ENCODE results near the gene KCNAB2.

The KCNAB2 gene

DNA sequence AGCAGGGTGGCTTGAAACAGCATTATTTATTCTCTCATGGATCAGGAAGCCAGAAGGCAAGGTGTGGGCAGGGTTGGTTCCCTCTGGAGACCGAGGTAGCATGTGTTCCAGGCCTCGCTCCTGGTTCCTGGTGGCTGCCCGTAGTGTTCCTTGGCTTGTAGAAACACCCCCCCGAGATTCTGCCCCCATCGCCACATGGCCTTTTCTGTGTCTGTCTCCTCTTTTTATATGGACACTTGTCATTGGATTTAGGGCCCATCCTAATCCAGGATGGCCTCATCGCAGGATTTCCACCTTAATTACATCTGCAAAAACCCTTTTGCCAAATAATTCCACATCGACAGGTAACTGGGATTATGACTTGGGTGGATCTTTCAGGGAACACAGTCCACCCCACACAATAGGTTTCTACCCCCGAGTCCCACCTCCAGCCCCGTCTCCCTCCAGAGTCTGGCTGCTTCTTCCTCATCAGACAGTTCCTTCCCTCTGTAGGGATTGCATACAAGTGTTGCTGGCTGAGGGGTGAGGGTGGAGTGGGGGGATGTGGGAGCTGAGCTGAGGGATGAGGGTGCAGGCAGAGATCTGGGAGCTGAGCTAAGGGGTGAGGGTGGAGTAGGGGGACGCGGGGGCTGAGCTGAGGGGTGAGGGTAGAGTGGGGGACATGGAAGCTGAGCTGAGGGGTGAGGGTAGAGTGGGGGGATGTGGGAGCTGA is 41.1 kb upstream of the KCNAB2 start:
- Histone ChIP-seq H3K4me1 (ENCODE audit: control insufficient read depth, insufficient read depth, low read length) (peaks cover 4% of the 10 kb centered on the region), H3K9me3 (ENCODE audit: control insufficient read depth, low read length) (no peaks in the 10 kb centered on the region), H3K4me3 (ENCODE audit: low read length) (no peak overlapping the region), H3K9ac (ENCODE audit: low read length) (no peak overlapping the region), H3K27me3 (ENCODE audit: control insufficient read depth, insufficient read depth, low read length) (peaks cover 9% of the 10 kb centered on the region), H3K36me3 (ENCODE audit: control insufficient read depth, insufficient read depth, low read length) (no peaks in the 10 kb centered on the region)

DNA sequence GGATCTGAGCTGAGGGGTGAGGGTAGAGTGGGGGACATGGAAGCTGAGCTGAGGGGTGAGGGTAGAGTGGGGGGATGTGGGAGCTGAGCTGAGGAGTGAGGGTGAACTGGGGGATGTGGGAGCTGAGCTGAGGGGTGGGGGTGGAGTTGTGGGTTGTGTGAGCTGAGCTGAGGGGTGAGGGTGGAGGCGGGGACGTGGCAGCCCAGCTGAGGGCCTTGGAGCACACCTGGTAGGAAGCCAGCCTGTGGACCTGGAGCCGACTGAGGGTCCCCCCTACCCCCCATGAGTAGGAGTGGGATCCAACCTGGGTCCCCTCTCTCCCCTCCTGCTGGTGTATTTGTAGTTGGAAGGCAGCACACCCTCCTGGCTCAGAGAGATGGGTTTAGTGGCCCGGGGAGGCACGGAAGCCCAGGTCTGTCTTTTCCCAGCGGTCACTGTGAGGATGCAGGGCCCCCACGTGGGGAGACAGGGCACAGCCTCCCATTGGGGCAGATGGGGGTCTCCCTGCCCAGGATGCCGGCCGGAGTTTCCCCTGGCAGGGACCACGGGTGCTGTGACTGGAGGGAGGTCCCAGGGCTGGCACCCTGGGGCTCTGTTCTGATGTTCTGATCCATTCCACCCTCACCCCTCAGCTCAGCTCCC is 40.3 kb upstream of the KCNAB2 start:
- no peak overlapping the region for H3K4me3 ChIP-seq (ENCODE audit: low read length)
- no peaks in the 10 kb centered on the region for H3K36me3 ChIP-seq (ENCODE audit: control insufficient read depth, insufficient read depth, low read length)
- H3K9me3 ChIP-seq (ENCODE audit: control insufficient read depth, low read length), result no peaks in the 10 kb centered on the region
- no peak overlapping the region for H3K9ac ChIP-seq (ENCODE audit: low read length)
- H3K27me3 ChIP-seq (ENCODE audit: control insufficient read depth, insufficient read depth, low read length), result peaks cover 9% of the 10 kb centered on the region
- H3K4me1 ChIP-seq (ENCODE audit: control insufficient read depth, insufficient read depth, low read length), result peaks cover 4% of the 10 kb centered on the region

DNA sequence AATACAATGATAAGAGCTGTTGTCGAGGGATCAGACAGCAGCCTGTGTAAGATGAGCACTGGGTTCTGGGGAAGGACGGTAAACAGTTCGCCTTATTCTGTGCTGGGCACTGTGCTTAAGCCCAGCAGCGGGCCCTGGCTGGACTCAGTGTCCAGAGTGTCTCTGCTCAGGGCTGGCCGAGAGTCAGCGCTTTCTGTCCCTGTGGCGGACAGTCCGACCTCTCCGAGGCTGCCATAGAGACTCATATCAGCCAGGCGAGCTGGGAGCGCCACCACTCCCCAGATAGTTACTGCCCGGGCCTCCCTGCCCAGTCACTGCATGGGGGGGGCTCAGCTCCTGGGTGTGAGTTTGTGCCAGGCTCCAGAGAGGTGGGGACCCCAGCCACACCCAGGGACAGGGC is 38.8 kb upstream of the KCNAB2 start:
- no peaks in the 10 kb centered on the region for H3K9me3 ChIP-seq (ENCODE audit: control insufficient read depth, low read length)
- no peak overlapping the region for H3K4me3 ChIP-seq (ENCODE audit: low read length)
- H3K4me1 ChIP-seq (ENCODE audit: control insufficient read depth, insufficient read depth, low read length), result peaks cover 4% of the 10 kb centered on the region
- peaks cover 9% of the 10 kb centered on the region for H3K27me3 ChIP-seq (ENCODE audit: control insufficient read depth, insufficient read depth, low read length)
- no peak overlapping the region for H3K9ac ChIP-seq (ENCODE audit: low read length)
- no peaks in the 10 kb centered on the region for H3K36me3 ChIP-seq (ENCODE audit: control insufficient read depth, insufficient read depth, low read length)

DNA sequence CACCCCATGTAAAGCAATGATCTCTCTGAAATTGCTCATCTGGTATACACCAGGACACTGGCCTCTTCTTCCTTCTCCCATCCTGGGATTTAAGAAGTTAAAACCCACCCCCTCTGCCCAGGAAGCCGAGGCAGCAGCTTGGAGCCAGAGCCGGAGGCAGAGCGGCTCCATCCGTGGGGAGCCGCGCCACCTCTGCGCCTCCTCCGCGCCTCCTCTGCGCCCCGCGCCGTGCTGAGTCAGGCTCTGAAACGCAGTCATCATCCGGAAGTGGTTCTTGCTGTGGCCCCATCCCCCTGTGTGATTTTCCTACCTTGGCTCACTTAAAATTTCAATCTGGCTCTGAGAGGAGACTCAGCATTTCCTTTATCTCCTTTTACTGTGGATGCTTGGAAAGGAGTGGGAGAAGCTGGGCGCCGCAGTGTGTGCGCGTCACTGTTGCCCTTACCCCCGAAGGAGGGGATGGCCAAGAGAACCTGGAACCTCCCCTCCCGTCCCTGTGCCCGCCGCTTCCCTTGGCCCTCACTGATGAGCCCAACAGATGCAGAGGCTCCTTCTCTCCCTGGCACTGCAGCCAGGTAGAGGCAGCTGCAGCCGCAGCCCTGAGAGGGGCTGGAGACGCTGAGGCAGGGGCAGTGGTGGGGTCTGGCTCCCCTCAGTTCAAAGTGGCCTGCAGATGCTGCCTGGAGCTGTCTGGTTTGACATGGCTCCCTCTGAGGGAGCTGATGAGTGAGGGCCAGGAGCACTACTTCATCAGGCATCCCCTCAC is 38.2 kb upstream of the KCNAB2 start:
- Histone ChIP-seq H3K36me3 (ENCODE audit: control insufficient read depth, insufficient read depth, low read length) (no peaks in the 10 kb centered on the region), H3K4me3 (ENCODE audit: low read length) (no peak overlapping the region), H3K9ac (ENCODE audit: low read length) (no peak overlapping the region), H3K4me1 (ENCODE audit: control insufficient read depth, insufficient read depth, low read length) (peaks cover 2% of the 10 kb centered on the region), H3K27me3 (ENCODE audit: control insufficient read depth, insufficient read depth, low read length) (peaks cover 9% of the 10 kb centered on the region), H3K9me3 (ENCODE audit: control insufficient read depth, low read length) (no peaks in the 10 kb centered on the region)

DNA sequence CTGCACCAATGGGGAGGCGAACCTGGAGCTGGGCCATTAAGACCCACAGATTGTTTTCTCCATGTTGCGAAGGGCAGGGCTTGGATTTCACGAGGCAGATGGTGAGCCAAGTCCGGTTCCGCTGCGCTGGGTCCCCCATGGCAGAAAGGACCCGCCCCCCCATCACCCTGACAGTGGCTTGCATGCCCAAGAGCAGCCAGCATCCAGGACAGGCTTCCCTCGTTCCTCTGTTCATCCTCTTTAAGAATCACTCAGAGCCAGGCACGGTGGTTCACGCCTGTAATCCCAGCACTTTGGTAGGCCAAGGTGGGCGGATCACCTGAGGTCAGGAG is 37.6 kb upstream of the KCNAB2 start:
- Histone ChIP-seq H3K4me1 (ENCODE audit: control insufficient read depth, insufficient read depth, low read length) (no peaks in the 10 kb centered on the region), H3K27me3 (ENCODE audit: control insufficient read depth, insufficient read depth, low read length) (peaks cover 9% of the 10 kb centered on the region), H3K9ac (ENCODE audit: low read length) (no peak overlapping the region), H3K36me3 (ENCODE audit: control insufficient read depth, insufficient read depth, low read length) (no peaks in the 10 kb centered on the region), H3K4me3 (ENCODE audit: low read length) (no peak overlapping the region), H3K9me3 (ENCODE audit: control insufficient read depth, low read length) (no peaks in the 10 kb centered on the region)

DNA sequence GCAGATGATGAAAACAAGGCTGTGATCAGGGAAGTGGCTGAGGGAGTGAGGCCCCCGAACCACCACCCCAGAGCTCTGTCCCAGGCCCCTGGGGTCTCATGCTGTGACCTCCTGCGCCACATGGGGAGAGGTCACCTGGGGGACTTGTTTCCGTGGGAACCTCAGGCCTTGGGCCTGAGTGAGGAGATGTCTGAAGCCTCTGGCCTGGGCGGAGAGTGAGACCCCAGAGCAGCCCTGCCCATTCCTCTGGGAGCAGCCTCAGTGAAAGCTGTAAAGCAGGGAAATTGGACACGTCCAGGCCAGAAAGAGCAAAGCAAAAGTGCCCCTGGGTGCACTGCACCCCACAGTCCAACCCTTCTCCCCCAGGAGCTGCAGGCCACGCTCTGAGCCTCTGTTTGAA is 37.0 kb upstream of the KCNAB2 start:
- H3K4me1 ChIP-seq (ENCODE audit: control insufficient read depth, insufficient read depth, low read length), result no peaks in the 10 kb centered on the region
- no peak overlapping the region for H3K9ac ChIP-seq (ENCODE audit: low read length)
- no peaks in the 10 kb centered on the region for H3K36me3 ChIP-seq (ENCODE audit: control insufficient read depth, insufficient read depth, low read length)
- peaks cover 9% of the 10 kb centered on the region for H3K27me3 ChIP-seq (ENCODE audit: control insufficient read depth, insufficient read depth, low read length)
- no peak overlapping the region for H3K4me3 ChIP-seq (ENCODE audit: low read length)
- no peaks in the 10 kb centered on the region for H3K9me3 ChIP-seq (ENCODE audit: control insufficient read depth, low read length)

DNA sequence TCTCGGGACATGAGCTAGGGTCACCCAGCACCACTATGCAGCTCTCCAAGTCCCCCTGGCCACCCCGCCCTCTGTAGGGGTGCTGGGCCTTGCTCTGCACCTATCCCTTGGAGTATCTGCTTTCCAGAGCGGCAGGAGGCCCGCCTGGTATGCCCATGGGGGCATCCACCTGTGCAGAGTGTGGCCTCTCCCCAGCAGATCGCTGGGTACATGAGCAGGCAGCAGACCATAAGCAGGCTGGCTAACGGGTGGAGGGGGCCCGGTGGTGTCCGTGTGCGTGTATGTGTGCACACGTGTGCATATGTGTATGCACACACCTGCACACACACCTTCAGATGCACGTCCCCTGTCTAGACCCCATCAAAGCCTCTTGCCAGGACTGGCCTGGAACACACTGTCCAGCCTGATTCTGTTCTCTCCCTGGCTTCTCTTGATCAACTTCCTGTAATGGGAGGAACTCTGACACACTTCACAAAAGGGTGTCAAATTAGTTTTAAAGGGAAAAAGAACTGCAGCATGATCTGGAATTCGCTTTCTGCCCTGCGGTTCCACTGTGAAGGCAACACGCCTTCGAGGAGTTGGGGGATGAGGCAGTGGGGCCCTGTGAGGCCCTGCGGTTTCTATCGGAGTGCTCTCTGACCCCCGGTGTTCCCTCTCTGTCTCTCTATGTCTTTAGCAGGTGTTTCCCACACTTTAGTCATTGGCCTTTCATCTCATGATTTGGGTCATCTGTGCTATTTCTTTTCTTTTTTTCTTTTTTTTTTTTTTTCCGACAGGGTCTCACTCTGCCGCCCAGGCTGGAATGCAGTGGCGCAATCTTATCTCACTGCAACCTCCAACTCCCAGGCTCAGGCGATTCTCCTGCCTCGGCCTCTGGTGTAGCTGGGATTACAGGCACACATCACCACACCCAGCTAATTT is 36.3 kb upstream of the KCNAB2 start:
- H3K36me3 ChIP-seq (ENCODE audit: control insufficient read depth, insufficient read depth, low read length), result no peaks in the 10 kb centered on the region
- no peak overlapping the region for H3K9ac ChIP-seq (ENCODE audit: low read length)
- no peaks in the 10 kb centered on the region for H3K9me3 ChIP-seq (ENCODE audit: control insufficient read depth, low read length)
- no peaks in the 10 kb centered on the region for H3K4me1 ChIP-seq (ENCODE audit: control insufficient read depth, insufficient read depth, low read length)
- no peak overlapping the region for H3K4me3 ChIP-seq (ENCODE audit: low read length)
- H3K27me3 ChIP-seq (ENCODE audit: control insufficient read depth, insufficient read depth, low read length), result peaks cover 9% of the 10 kb centered on the region

DNA sequence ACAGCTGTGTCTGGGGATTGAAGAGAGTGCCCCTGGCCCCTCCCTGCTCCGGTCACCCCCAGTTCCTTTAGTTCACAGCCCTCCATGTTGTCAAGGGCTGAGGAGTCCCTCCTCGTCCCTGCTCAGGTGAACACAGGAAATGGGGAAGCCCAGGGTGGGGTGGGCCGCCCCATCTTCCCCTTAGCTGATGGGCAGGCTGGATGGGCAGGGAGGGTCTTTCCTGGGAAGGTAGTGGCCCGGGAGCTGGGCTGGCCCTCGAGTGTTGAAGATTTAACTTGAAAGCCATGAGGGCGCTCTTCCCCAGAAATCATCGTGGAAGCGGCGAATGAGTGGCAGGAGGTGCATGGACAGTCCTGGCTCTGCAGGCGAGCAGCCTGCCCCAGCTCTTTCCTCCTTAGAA is 35.1 kb upstream of the KCNAB2 start:
- H3K36me3 ChIP-seq (ENCODE audit: control insufficient read depth, insufficient read depth, low read length), result no peaks in the 10 kb centered on the region
- no peak overlapping the region for H3K4me3 ChIP-seq (ENCODE audit: low read length)
- no peaks in the 10 kb centered on the region for H3K4me1 ChIP-seq (ENCODE audit: control insufficient read depth, insufficient read depth, low read length)
- peaks cover 9% of the 10 kb centered on the region for H3K27me3 ChIP-seq (ENCODE audit: control insufficient read depth, insufficient read depth, low read length)
- H3K9me3 ChIP-seq (ENCODE audit: control insufficient read depth, low read length), result no peaks in the 10 kb centered on the region
- H3K9ac ChIP-seq (ENCODE audit: low read length), result no peak overlapping the region

DNA sequence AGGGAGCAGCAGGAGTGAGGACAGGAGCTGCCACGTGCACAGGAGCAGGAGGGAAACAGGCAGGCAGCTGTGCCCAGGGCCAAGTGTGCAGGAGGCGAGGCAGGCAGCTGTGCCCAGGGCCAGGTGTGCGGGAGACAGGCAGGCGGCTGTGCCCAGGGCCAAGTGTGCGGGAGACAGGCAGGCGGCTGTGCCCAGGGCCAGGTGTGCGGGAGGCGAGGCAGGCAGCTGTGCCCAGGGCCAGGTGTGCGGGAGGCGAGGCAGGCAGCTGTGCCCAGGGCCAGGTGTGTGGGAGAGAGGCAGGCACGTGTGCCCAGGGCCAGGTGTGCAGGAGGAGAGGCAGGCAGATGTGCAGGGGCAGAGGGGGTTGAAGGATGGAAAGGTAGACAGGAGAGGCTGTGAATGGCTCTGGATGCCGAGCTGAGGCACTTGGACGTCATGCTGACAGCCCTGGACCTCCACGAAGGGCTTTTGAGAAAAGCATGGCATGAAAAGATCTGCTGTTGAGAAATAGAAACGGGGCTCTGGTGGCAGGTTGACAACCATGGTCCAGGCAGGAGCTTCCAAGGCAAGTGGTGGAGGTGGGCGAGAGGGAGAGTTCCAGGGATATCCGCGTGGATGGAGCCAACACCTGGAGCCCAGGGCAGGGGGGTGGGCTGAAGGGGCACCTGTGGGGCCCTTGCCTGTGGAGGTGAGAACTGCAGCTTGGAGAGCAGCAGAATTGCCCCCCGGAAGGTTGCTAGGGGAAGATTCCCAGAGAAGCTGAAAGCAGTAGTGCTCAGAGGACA is 34.3 kb upstream of the KCNAB2 start:
- Histone ChIP-seq H3K27me3 (ENCODE audit: control insufficient read depth, insufficient read depth, low read length) (peaks cover 9% of the 10 kb centered on the region), H3K9ac (ENCODE audit: low read length) (no peak overlapping the region), H3K36me3 (ENCODE audit: control insufficient read depth, insufficient read depth, low read length) (no peaks in the 10 kb centered on the region), H3K4me1 (ENCODE audit: control insufficient read depth, insufficient read depth, low read length) (no peaks in the 10 kb centered on the region), H3K4me3 (ENCODE audit: low read length) (no peak overlapping the region), H3K9me3 (ENCODE audit: control insufficient read depth, low read length) (no peaks in the 10 kb centered on the region)

DNA sequence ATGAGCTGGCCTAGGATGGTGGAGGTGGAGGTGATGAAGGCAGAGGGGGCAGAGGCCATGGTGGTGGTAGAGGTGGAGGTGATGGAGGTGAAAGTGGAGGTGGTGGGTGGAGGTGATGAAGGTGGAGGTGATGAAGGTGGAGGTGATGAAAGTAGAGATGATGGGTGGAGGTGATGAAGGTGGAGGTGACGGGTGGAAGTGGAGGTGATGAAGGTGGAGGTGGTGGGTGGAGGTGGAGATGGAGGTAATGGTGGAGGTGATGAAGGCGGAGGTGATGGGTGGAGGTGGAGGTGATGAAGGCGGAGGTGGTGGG is 33.8 kb upstream of the KCNAB2 start:
- peaks cover 6% of the 10 kb centered on the region for H3K27me3 ChIP-seq (ENCODE audit: control insufficient read depth, insufficient read depth, low read length)
- no peak overlapping the region for H3K4me3 ChIP-seq (ENCODE audit: low read length)
- H3K36me3 ChIP-seq (ENCODE audit: control insufficient read depth, insufficient read depth, low read length), result no peaks in the 10 kb centered on the region
- H3K4me1 ChIP-seq (ENCODE audit: control insufficient read depth, insufficient read depth, low read length), result no peaks in the 10 kb centered on the region
- no peaks in the 10 kb centered on the region for H3K9me3 ChIP-seq (ENCODE audit: control insufficient read depth, low read length)
- H3K9ac ChIP-seq (ENCODE audit: low read length), result no peak overlapping the region

DNA sequence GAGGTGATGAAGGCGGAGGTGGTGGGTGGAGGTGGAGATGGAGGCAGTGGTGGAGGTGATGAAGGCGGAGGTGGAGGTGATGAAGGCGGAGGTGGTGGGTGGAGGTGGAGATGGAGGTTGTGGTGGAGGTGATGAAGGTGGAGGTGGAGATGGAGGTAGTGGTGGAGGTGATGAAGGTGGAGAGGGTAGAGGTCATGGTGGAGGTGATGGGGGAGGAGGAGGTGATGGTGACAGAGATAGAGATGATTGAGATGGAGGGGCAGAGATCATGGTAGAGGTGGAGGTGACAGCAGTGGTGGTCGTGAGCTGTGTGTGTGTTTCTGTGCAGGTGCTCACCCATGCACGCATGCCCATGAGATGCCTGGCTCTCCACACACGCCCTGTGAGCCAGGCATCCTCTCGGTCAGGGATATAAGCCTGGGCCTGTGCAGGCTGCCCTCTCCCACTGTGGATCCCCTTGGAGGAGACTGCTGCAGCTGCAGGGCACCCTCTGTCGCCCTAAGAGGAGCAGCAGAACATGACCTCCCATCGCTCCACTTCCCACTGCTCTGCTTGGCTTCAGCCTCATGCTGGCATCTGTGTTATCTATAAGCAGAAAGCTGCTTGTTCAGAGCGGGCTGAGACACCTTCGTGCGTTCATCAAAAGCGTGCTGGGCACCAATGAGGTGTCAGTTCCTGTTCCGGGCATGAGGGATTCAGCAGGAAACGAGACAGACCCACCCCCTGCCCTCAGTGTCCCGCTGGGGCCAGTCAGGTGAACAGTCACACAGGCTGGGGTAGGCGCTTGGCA is 33.0 kb upstream of the KCNAB2 start:
- no peaks in the 10 kb centered on the region for H3K36me3 ChIP-seq (ENCODE audit: control insufficient read depth, insufficient read depth, low read length)
- H3K4me1 ChIP-seq (ENCODE audit: control insufficient read depth, insufficient read depth, low read length), result no peaks in the 10 kb centered on the region
- no peak overlapping the region for H3K9ac ChIP-seq (ENCODE audit: low read length)
- H3K27me3 ChIP-seq (ENCODE audit: control insufficient read depth, insufficient read depth, low read length), result no peaks in the 10 kb centered on the region
- no peaks in the 10 kb centered on the region for H3K9me3 ChIP-seq (ENCODE audit: control insufficient read depth, low read length)
- no peak overlapping the region for H3K4me3 ChIP-seq (ENCODE audit: low read length)
